Liver (tissue), 9 donors: ENCODE results near the gene ATP13A2. TPM values are rescaled to one million over a fixed set of nuclear protein-coding genes. Genes with fewer than 3 reads are reported as not detected.
"Not testable (repeated sequence)": the region's sequence is repeated elsewhere in the genome, so short reads cannot be mapped to it uniquely, and the experiment has no call there.

Experiments
- DNase-seq: peaks from one replicate; pipeline ENCODE4 v3.0.0-alpha.2; 2017; ENCODE audit warnings: low spot score
- H3K27ac ChIP-seq, 2 donors: one replicate each; pipeline ENCODE4 v1.7.0; 2013; ENCODE audit warnings: inconsistent platforms in 2 of 2, low read length in 2 of 2, control low read depth in 1 of 2, low read depth in 1 of 2, mild to moderate bottlenecking in 1 of 2
- H3K27me3 ChIP-seq, 4 donors: one replicate each; pipeline versions ENCODE4 v1.6.1 to v1.7.0; 2013; ENCODE audit warnings: low read length in 3 of 4, inconsistent platforms in 1 of 4, mild to moderate bottlenecking in 1 of 4, moderate library complexity in 1 of 4; ENCODE audit not compliant: control insufficient read depth in 4 of 4, insufficient read depth in 4 of 4
- H3K36me3 ChIP-seq, 4 donors: one replicate each; pipeline versions ENCODE4 v1.6.1 to v1.7.0; 2013; ENCODE audit warnings: low read length in 3 of 4, mild to moderate bottlenecking in 3 of 4, low read depth in 1 of 4, moderate library complexity in 1 of 4; ENCODE audit not compliant: control insufficient read depth in 4 of 4, insufficient read depth in 3 of 4
- H3K4me1 ChIP-seq, 4 donors: one replicate each; pipeline versions ENCODE4 v1.6.1 to v1.7.0; 2013; ENCODE audit warnings: low read length in 3 of 4, mild to moderate bottlenecking in 3 of 4, moderate library complexity in 1 of 4; ENCODE audit not compliant: control insufficient read depth in 4 of 4, insufficient read depth in 4 of 4
- H3K4me3 ChIP-seq, 3 donors: one replicate each; pipeline versions ENCODE4 v1.6.1 to v1.7.0; 2013; ENCODE audit warnings: low read length in 3 of 3, control low read depth in 1 of 3, low read depth in 1 of 3, mild to moderate bottlenecking in 1 of 3
- H3K9ac ChIP-seq, 2 donors: one replicate each; pipeline ENCODE4 v1.7.0; 2013; ENCODE audit warnings: low read length in 2 of 2, mild to moderate bottlenecking in 2 of 2, moderate library complexity in 2 of 2, control low read depth in 1 of 2, low read depth in 1 of 2
- H3K9me3 ChIP-seq, 4 donors: one replicate each; pipeline versions ENCODE4 v1.6.1 to v1.7.0; 2013; ENCODE audit warnings: low read length in 3 of 4; ENCODE audit not compliant: control insufficient read depth in 4 of 4
- ATF3 ChIP-seq: IDR thresholded peaks from 2 replicates; pipeline ENCODE4 v1.6.1; 2016; ENCODE audit warnings: antibody characterized with exemption
- CTCF ChIP-seq: fragments of 150-350 bp; IDR thresholded peaks from 2 replicates; pipeline ENCODE4 v1.5.1; 2017; ENCODE audit warnings: improper control_type of control experiment, low read depth, low read length; ENCODE audit not compliant: missing input control
- FOXA1 ChIP-seq: IDR thresholded peaks from 2 replicates; pipeline ENCODE4 v1.6.1; 2016; ENCODE audit warnings: antibody characterized with exemption
- FOXA2 ChIP-seq: IDR thresholded peaks from 2 replicates; pipeline ENCODE4 v1.6.1; 2016; ENCODE audit warnings: antibody characterized with exemption
- JUND ChIP-seq, 2 donors: IDR thresholded peaks; 2 replicates each; pipeline ENCODE4 v1.6.1; 2016; ENCODE audit warnings: antibody characterized with exemption in 2 of 2
- RAD21 ChIP-seq, 2 donors: IDR thresholded peaks; 2 replicates each; pipeline ENCODE4 v1.6.1; 2016; ENCODE audit warnings: antibody characterized with exemption in 2 of 2, mild to moderate bottlenecking in 2 of 2
- SP1 ChIP-seq: IDR thresholded peaks from 2 replicates; pipeline ENCODE4 v1.6.1; 2018; ENCODE audit warnings: antibody characterized with exemption, mild to moderate bottlenecking
- WGBS: extraction: QIAGEN DNeasy Blood & Tissue Kit; methylation state at CpG from one replicate; pipeline ENCODE4 v1.1.7; 2013; 5-methylcytosine and 5-hydroxymethylcytosine counted together
- polyA plus RNA-seq, 2 donors: library from polyadenylated mRNA; stranded (reverse) in 1 of 2; unstranded in 1 of 2; fragments of 200-250 nt in 1 of 2; fragments of >200 nt in 1 of 2; fragmentation: Nextera tagmentation in 1 of 2; extraction: Ambion mirVana in 1 of 2; gene quantifications; one replicate each; pipeline versions ENCODE4 v1.2.1 to v1.2.3, GENCODE V29; 2013 to 2015
- total RNA-seq, 2 donors: library from RNA; depleted of rRNA; stranded (reverse); fragments of >200 nt; gene quantifications; one replicate each; pipeline ENCODE4 v1.2.3, GENCODE V29; 2014
- donor health status: healthy.
- donor health status: healthy.
- donor health status: healthy.
- donor health status: healthy.
- donor health status: healthy.

The ATP13A2 gene
- total and polyA plus RNA-seq, 4 donors, result 2.4 to 12.2 (median 8.1) TPM

DNA sequence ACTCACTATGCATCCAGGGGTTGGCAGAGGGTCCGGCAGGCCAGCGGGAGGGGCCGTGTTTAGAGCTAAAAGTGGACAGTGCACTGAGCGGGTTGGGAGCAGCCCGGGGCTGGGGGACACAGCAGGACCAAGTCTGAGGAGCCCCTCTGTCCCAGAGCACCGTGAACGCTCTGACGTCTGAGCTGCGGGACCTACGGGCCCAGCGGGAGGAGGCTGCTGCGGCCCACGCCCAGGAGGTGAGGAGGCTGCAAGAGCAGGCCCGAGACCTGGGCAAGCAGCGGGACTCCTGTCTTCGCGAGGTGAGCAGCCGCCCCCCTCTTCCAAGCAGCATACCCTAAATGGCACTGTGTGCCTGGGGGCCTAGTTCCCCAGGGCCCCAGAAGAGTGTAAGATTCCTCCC, 57.1 kb downstream of the ATP13A2 start:
- peaks cover 0 to 1% (median 0%) of the 10 kb centered on the region in 4 donors for H3K36me3 ChIP-seq
- no peak overlapping the region for H3K4me3 ChIP-seq
- no peak overlapping the region for H3K27ac ChIP-seq
- H3K9ac ChIP-seq, result no peak overlapping the region
- no peak for TF ChIP-seq FOXA1
- TF ChIP-seq ATF3, result no peak
- no peak for TF ChIP-seq JUND (IDR thresholded peaks at IDR 0.05)
- no peak for TF ChIP-seq RAD21 (IDR thresholded peaks at IDR 0.05)
- no peak for TF ChIP-seq CTCF
- TF ChIP-seq SP1, result no peak
- H3K27me3 ChIP-seq, result no peaks in the 10 kb centered on the region
- peaks cover 1 to 12% (median 6%) of the 10 kb centered on the region in 4 donors for H3K4me1 ChIP-seq
- WGBS, result 91% methylated on average over 18 of the region's 18 CpGs
- H3K9me3 ChIP-seq, result no peaks in the 10 kb centered on the region
- no peak for DNase-seq

GRCh38 chr1:16952376-16952775, 59.4 kb downstream of the ATP13A2 start:
- H3K9ac ChIP-seq, H3K27me3 ChIP-seq, H3K36me3 ChIP-seq, H3K4me3 ChIP-seq, H3K9me3 ChIP-seq, DNase-seq, H3K27ac ChIP-seq: not testable (repeated sequence)
- H3K4me1 ChIP-seq, result peaks cover 3 to 22% (median 14%) of the 10 kb centered on the region in 4 donors
- WGBS, result 93% methylated on average over 4 of the region's 4 CpGs

DNA sequence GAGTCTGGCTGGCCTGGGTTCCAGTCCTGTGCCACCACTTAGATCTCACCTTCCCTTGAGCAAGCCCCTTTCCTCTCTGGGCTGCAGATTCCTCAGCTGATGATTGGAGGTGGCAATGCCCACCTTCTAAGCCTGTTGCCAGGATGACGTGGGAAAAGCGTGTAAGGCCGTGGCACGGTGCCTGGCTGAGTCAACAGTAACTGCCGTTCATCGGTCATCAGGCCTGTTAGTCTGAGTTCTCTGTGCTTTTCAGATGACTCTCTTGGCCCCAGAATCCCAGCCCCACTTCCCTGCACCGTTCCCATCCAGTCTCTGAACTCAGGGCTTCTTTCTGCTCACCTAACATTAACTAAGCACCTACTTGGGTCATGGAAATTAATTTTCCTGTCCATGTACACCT, 62.7 kb downstream of the ATP13A2 start:
- peak; percentile 44 for TF ChIP-seq FOXA1
- TF ChIP-seq JUND (IDR thresholded peaks at IDR 0.05), result peak in 1 of 2 donors; percentile 19
- peak; percentile 62 for TF ChIP-seq FOXA2
- H3K4me3 ChIP-seq, H3K9me3 ChIP-seq, H3K9ac ChIP-seq, H3K36me3 ChIP-seq, H3K27me3 ChIP-seq, DNase-seq: not testable (repeated sequence)
- WGBS, result 30% methylated on average over 7 of the region's 7 CpGs
- Histone ChIP-seq H3K27ac (peak overlapping the region; percentile 48 to 66), H3K4me1 (peaks cover 3 to 13% (median 8%) of the 10 kb centered on the region in 4 donors)

- 91% methylated on average over 26 of the region's 26 CpGs for WGBS
- H3K9ac ChIP-seq, H3K9me3 ChIP-seq, DNase-seq, H3K4me3 ChIP-seq, H3K36me3 ChIP-seq, H3K27me3 ChIP-seq: not testable (repeated sequence)
- Histone ChIP-seq H3K27ac (peak overlapping the region; percentile 48 to 60), H3K4me1 (peaks cover 3 to 13% (median 8%) of the 10 kb centered on the region in 4 donors)
These were observed 63.3 kb downstream of the ATP13A2 start for GRCh38 chr1:16948282-16948891.
